HG03432 (cell line): ENCODE measurements around the gene NPIPB4.
"Not testable (repeated sequence)": the region's sequence is repeated elsewhere in the genome, so short reads cannot be mapped to it uniquely, and the experiment has no call there.

Source experiments
- ATAC-seq: cut with Tn5 transposase; IDR thresholded peaks from one replicate; pipeline ENCODE4 v1.9.1; 2021; ENCODE audit warnings: mild to moderate bottlenecking, moderate library complexity; ENCODE audit not compliant: unreplicated experiment

Gene NPIPB4

GRCh38 chr16:21857656-21858055 is at the start of gene NPIPB4:
NPIPB4 (minus strand) TSS chr16:21857756; CDS start chr16:21857378, 378 bp downstream.
- ATAC-seq: not testable (repeated sequence)

- ATAC-seq: not testable (repeated sequence)
Observed at GRCh38 chr16:21898998-21899397, 41.4 kb upstream of the NPIPB4 start.

DNA sequence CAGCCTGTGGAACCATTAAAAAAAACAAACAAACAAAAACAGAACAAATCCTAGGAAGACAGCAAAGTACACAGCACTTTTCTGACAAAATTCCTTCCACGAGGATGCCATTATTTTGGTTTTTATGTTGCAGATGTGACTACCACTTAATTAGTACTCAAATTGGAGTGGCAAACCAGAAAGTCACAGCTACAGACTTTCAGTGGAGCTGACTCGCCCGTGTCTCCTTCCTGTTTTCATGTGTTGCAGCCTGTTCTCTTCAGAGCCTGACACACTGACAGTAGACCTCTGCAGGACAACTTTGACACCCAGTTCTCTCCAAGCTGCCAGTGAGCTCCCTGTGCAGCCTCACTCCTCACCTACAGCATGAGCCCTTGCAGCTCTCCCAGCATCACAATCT is 24.4 kb upstream of the NPIPB4 start:
- not testable (repeated sequence) for ATAC-seq

DNA sequence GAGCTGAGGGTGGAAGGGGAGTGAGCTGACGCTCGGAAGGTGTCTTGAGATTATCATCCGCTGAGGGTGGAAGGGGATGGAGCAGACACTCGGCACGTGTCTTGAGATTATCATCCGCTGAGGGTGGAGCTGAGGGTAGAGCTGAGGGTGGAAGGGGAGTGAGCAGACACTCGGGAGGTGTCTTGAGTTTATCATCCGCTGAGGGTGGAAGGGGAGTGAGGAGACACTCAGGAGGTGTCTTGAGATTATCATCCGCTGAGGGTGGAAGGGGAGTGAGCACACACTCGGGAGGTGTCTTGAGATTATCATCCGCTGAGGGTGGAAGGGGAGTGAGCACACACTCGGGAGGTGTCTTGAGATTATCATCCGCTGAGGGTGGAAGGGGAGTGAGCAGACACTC is 20.4 kb downstream of the NPIPB4 start:
- not testable (repeated sequence) for ATAC-seq

GRCh38 chr16:21836334-21836733 is 21.2 kb downstream of the NPIPB4 start:
- ATAC-seq: not testable (repeated sequence)

DNA sequence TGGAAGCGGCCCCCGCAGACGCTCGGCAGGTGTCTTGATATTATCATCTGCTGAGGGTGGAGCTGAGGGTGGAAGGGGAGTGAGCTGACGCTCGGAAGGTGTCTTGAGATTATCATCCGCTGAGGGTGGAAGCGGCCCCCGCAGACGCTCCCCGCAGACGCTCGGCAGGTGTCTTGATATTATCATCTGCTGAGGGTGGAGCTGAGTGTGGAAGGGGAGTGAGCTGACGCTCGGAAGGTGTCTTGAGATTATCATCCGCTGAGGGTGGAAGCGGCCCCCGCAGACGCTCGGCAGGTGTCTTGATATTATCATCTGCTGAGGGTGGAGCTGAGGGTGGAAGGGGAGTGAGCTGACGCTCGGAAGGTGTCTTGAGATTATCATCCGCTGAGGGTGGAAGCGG is 21.8 kb downstream of the NPIPB4 start:
- not testable (repeated sequence) for ATAC-seq

- not testable (repeated sequence) for ATAC-seq
Observed at GRCh38 chr16:21834211-21834610, 23.3 kb downstream of the NPIPB4 start.

GRCh38 chr16:21829929-21830328 is 27.6 kb downstream of the NPIPB4 start:
- not testable (repeated sequence) for ATAC-seq

DNA sequence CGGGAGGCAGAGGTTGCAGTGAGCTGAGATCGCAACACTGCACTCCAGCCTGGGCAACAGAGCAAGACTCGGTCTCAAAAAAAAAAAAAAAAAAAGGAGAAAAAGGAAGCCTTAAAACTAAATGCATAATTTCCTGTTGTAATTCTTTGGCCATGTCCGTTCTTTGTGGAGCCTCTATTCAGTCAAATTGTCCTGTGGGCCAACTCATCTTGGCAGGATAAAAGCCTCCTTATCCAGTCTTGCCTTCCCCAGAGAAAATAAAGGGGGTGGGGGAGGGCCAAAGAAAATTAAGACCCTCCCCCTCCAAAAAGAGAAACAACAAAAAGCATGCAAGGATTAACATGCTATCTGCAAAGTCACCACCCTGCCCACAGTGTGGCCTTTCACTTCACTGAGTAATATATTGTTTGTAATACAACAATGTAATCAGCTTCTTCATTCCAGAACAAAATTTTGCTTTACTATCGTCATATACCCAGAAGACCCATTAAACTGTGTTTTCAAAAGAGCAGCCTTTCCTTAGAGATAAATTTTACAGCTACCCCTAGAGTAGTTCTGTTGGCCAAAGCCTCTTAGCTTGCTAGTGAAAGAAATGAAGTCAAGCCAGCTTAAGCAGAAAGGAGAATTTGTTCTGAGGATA is 31.4 kb downstream of the NPIPB4 start:
- ATAC-seq: not testable (repeated sequence)

- not testable (repeated sequence) for ATAC-seq
Observed at GRCh38 chr16:21825526-21825925, 32.0 kb downstream of the NPIPB4 start.

DNA sequence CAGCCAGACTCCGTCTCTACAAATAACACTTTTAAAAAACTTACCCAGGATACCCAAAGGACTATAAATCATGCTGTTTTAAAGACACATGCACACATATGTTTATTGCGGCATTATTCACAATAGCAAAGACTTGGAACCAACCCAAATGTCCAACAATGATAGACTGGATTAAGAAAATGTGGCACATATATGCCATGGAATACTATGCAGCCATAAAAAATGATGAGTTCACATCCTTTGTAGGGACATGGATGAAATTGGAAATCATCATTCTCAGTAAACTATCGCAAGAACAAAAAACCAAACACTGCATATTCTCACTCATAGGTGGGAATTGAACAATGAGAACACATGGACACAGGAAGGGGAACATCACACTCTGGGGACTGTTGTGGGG is 34.3 kb downstream of the NPIPB4 start:
- ATAC-seq: not testable (repeated sequence)

DNA sequence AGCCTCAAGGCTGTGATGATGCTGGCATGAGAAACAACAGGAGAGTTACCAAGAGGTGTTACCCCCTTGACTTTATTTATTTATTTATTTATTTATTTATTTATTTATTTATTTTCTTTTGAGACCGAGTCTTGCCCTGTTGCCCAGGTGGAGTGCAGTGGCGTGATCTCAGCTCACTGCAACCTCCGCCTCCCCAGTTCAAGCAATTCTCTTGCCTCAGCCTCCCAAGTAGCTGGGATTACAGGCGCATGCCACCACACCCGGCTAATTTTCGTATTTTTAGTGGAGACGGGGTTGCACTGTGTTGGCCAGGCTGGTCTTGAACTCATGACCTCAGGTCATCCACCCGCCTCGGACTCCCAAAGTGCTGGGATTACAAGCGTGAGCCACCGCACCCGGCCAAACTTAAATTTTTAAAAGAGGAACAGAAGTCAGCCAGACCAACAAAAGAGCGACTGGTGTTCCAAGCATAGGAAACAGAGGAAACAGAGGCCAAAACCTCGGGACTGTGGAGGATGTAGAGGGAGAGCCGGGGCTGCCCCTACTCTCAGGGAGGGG is 36.6 kb downstream of the NPIPB4 start:
- not testable (repeated sequence) for ATAC-seq

DNA sequence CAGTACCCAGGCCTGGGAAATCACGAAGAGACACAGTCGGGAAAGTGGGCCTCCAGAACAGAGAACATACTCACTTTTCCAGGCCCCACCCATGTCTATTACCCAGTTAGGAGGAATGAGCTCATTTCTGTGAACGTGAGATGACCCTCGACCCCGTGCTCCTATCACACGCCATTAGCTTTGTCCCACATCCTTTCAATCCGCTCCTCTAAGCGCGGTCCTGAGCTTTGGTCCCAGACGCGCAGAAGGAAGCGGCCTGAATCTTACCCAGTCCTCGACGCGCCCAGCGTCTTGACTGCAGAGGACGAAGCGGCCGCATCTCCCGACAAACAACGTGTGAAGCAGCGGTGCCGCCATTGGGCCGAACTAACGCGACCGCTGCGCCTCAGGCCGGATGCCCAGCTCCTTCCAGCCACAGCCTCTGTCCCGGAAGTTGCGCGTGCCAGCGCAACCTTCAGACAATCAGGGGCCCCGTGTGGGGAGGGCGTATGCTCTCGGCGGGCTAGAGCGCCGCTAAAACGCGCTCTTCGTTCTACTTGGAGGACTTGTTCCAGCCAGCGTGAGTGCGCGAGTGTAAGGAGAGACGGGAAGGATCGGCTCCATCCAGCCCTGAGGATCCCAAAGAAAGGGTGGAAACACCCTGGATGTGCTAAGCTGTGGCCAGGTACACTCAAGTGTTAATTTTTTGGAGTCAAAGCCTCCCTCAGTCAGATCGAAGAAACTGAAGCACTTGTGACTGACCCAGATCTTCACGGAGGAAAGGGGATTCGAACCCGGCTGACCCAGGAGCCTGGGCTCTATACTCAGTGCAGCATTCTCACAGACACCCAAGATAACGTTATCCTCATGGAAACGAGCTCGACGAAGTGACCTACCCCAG is 37.3 kb downstream of the NPIPB4 start:
- peak; percentile 97 for ATAC-seq

DNA sequence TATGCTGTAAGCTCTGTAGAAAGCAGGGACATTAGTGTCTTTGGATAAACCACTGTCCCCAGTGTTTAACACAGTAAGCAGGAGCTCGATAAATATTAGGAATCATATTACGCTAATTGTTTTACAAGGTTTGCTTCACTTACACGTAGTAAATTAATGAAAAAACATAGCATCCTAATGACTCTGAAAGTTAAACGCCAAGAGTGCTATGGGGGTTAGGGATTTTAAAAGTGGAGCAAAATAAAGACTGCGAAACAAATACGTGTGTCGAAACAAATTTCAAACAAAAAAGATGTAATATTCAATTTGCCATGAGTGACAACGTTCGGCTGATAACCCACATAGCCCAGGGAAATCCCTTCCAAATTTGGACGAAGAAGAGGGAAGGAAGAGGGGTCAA is 37.9 kb downstream of the NPIPB4 start:
- ATAC-seq: not testable (repeated sequence)

DNA sequence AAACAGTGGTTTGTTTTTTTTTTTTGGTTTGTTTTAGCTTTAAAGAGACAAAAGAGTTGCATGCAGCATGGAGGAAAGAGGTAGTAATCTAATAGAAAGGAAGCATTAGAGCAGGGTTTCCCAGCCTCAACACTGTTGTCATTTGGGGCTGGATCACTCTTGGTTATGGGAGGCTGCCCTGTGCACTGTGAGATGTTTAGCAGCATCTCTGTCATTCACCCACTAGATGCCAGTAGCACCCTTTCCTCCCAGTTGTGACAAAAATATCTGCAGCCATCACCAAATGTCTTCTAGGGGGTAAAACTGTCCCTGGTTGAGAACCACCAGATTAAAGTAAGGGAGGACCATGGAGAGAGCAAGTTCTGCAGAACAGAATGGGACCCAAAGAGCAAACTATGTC is 40.5 kb downstream of the NPIPB4 start:
- not testable (repeated sequence) for ATAC-seq

DNA sequence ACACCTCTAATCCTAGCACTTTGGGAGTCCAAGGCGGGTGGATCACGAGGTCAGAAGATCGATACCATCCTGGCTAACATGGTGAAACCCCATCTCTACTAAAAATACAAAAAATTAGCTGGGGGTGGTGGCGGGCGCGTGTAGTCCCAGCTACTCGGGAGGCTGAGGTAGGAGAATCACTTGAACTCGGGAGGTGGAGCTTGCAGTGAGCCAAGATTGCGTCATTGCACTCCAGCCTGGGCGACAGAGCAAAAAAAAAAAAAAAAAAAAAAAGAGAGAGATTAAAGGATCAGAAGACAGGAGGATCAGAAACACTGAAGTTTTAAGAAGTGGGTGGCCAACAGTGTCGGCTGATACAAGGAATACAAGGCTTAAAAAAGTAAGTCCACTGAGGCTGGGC is 41.9 kb downstream of the NPIPB4 start:
- ATAC-seq: not testable (repeated sequence)

- not testable (repeated sequence) for ATAC-seq
Observed at GRCh38 chr16:21802375-21802663, 55.2 kb downstream of the NPIPB4 start.

DNA sequence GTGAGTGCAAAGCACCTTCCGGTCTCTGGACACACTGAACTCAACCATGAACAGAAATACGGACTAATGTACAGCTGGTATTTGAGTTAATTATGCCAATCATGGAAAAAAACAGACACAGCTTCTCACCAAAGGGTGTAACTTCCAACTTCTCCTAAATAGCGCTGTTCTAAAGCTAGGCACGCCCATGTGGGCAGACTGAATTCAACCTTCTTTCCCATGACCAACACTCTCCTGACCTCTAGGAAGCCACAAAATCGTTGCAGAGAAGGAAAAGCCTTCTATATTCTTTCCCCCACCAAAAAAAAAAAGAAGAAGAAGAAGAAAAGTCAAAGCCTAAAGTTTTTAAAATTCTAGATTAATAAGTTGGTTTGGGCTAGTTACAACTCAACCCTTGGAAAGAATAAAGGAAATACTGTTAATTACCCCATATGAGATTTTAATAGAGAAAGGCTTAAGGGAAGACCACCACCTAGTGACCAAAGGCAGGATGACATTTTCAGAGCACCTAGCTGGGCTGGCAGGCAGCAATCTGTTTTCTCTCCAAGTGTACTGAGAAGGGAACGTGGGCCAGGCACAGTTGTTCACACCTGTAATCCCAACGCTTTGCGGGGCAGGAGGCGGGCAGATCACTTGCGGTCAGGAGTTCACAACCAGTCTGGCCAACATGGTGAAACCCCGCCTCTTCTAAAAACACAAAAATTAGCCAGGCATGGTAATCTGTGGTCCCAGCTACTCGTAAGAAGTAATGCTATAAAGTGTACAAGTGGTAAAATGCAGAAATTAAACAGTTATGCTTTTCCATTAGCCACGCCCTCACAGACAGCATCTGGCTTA is 55.8 kb downstream of the NPIPB4 start:
- not testable (repeated sequence) for ATAC-seq

- ATAC-seq: not testable (repeated sequence)
Observed at GRCh38 chr16:21798601-21799000, 59.0 kb downstream of the NPIPB4 start.

DNA sequence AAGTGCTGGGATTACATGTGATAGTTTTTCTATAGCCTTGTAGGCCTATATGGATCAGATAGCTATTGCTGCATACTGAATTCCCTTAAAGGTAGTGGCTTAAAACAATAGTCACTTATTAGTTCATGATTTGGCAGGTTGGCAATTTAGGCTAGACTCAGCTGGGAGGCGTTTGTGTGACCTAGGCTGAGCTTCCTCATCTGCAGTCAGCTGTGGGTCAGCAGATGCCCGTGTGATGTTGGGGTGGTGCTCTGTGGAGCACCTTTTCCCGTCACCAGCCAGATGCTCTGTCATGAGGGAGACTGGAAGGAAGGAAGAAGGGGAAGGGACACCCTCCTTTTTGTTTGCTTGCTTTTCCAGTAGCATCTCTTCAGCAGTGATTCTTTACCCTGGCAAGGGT is 64.2 kb downstream of the NPIPB4 start:
- not testable (repeated sequence) for ATAC-seq

- not testable (repeated sequence) for ATAC-seq
Observed at GRCh38 chr16:21790506-21790905, 67.0 kb downstream of the NPIPB4 start.
